AG09309 (cell line): Measurements from ENCODE around the gene YWHAG.
A peak's percentile ranks its signal among the peaks of the same experiment; 100 is the strongest.

Experiments used
- DNase-seq: peaks from one replicate; pipeline ENCODE4 v3.0.0-alpha.2; 2010; ENCODE audit warnings: low read depth
- H3K4me3 ChIP-seq: 2 replicates; pipeline ENCODE4 v1.5.1; 2011; ENCODE audit warnings: mild to moderate bottlenecking, low read depth, low read length, moderate library complexity; ENCODE audit not compliant: control insufficient read depth
- TF ChIP-seq, protein P1 (sequence below): IDR thresholded peaks from 2 replicates; pipeline ENCODE4 v1.5.1; 2011; ENCODE audit warnings: mild to moderate bottlenecking, low read depth, low read length, inconsistent platforms; ENCODE audit not compliant: insufficient read depth, control insufficient read depth; ENCODE audit errors: missing control alignments

Gene YWHAG

DNA sequence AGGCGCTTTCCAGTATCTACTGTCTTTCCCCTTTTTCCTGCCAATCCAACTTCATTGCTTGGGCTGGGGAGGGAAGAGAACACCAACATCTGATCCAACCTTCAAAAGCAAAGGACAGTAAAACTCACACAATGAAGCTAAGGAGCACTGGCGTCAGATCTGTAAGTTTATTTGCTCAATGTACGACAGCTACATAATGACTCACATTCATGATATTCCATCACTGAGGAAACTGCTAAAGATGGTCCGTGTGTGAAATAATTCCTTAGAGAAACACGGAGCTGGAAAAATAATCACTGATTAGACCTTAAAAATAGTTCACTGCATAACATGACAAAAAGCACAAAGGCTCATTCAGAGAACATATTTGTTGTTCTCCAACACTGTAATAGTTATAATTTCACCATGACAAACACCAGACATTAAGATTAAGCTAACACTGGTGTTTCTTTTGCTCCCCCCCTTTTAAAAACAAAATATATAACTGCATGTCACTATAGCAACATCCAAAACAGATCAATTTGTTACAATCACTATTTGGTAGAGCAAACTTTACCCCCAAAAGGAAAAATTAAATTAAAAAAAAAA lies 32.1 kb downstream of the YWHAG start:
- no peak for DNase-seq
- TF ChIP-seq, protein P1, sequence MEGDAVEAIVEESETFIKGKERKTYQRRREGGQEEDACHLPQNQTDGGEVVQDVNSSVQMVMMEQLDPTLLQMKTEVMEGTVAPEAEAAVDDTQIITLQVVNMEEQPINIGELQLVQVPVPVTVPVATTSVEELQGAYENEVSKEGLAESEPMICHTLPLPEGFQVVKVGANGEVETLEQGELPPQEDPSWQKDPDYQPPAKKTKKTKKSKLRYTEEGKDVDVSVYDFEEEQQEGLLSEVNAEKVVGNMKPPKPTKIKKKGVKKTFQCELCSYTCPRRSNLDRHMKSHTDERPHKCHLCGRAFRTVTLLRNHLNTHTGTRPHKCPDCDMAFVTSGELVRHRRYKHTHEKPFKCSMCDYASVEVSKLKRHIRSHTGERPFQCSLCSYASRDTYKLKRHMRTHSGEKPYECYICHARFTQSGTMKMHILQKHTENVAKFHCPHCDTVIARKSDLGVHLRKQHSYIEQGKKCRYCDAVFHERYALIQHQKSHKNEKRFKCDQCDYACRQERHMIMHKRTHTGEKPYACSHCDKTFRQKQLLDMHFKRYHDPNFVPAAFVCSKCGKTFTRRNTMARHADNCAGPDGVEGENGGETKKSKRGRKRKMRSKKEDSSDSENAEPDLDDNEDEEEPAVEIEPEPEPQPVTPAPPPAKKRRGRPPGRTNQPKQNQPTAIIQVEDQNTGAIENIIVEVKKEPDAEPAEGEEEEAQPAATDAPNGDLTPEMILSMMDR, result no peak
- H3K4me3 ChIP-seq, result no peak overlapping the region

DNA sequence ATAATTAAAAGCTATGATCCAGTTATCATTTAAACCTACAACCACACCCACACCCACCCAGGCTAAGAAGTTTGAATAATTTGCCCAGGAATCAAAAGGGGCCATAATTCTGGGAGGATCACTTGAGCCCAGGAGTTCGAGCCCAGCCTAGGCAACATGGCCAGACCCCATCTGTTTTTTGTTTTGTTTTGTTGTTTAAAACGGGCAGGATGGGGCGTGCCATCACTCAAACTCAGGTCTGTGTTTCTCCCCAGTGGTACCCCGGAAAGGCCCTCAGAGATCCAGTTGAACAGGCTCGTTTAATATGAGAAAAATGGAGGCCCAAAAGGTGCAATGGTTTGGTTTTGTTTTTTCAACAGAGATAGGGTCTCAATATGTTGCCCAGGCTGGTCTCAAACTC lies 33.0 kb downstream of the YWHAG start:
- TF ChIP-seq, protein P1, result no peak
- DNase-seq, result no peak
- H3K4me3 ChIP-seq, result no peak overlapping the region

DNA sequence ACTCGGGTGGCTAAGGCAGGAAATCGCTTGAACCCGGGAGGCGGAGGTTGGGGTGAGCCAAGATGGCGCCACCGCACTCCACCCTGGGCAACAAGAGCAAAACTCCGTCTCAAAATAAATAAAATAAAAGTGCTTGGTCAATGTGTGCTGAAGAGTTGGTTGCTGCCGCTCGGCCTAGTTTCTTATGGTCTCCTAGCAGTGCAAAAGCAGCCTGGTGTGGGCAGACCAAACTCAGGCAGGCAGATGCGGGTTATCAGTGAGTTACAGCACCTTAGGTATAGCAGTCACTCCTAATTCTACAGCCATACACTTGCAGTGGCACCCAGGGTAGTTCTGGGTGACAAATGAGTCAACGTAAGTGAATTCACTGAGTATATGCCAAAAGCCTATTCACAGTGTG lies 33.7 kb downstream of the YWHAG start:
- TF ChIP-seq, protein P1, result no peak
- no peak overlapping the region for H3K4me3 ChIP-seq
- DNase-seq, result no peak

DNA sequence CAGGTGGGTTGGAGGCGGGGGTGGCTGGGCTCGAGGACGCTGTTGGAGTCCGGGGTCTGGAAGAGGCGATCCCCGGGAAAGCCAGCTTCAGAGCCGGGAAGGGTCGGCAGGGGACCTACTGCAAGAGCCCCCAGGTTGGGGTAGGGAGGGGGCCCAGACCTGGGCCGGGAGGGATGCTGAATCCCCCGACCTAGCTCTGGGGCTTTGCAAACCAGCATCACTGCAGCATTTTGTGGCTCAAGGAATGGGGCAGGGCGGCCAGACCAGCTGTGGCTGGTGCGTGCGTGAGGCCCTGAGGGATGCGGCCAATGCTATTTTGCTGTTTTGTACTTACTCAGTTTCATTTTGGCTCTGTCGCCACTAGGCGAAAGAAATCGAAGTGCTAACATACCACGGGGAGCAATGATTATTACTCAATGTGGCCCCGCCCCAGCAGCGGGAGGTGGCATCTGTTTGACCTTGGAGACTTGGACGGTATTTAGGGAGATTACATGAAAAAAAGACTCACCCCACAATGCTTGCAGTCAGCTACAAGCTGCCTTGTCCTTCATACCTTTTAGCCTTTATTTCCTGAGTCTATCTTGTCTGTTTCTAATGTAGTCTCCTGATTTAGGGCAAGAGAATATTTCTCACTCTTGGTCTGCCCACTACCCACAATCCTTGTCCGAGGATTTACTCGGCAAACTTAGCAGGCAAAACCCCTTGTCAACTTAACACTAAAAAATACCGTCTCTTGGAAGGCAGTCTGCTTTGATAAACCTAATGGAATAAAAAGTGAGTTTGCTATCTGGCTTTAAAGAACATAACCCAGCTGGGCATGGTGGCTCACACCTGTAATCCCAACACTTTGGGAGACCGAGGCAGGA lies 40.1 kb downstream of the YWHAG start:
- peak; percentile 73 for DNase-seq
- TF ChIP-seq, protein P1, result peak; percentile 37
- peak overlapping the region; percentile 90 for H3K4me3 ChIP-seq

DNA sequence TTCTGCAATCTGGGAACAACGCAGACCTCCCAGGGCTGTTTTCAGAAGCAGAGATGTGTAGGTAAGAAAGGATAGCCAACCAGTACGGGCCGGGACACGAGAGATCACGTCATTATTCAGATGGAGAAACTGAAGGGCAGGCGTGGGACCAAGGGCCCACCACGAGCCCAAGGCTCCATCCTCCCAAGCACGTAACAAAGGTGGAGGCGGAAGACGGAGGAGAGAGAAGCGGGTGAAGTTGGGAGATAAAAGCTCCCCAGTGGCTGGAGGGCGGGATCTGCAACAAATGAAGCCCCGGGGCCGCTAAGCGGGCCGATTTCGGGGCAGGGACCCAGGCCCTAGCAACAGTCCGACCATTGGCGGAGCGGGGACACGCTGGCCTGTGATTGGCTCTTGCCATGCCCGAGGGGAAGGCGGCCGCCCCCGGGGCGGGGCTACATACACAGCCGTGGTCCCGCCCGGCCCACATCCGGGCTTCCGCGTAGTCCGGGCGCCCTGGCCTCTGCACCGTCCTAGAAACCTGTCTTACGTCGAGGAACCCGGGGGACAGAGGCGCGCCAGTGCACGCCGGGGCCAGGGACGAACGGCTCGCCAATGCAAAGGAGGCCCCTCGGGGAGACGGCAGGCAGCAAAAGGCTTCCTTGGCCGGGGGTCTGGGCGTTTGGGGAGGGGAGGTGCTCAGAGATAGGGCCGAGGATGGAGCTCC lies 40.9 kb downstream of the YWHAG start:
- TF ChIP-seq, protein P1, result no peak
- H3K4me3 ChIP-seq, result peak overlapping the region; percentile 90
- DNase-seq, result peak; percentile 83

DNA sequence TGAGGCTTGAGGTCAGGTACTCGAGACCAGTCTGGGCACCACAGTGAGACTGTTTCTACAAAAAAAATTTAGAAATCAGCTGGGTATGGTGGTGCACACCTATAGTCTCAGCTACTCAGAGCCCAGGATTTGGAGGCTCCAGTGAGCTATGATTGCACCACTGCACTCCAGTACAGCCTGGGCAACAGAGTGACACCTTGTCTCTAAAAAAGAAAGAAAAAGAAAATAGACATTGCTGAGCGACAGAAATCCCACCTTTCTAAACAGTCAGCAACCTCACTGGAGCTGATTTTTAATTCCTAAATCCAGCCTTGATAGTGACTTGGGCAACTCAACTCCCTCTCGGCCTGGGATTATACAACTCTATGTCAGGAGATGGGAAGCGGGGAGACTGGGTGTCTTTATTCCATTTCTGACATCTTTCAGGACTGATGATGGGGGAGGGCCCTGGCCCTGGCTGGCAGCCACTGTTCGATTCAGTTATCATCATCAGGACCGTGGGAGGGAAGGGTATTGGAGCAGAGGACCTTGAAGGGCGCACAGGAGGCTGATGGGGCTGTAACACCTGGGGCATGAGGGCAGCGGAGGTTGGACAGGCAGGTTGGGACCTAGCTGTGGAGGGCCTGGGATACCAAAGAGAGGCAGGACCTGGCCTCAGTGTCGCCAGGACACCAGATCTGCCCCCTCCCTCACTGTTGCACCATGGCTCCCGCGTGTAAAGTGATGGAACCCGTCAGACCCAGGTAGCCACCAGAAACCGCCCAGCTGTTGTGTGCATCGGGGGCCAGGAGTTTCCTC lies 41.6 kb downstream of the YWHAG start:
- DNase-seq, result no peak
- peak overlapping the region; percentile 90 for H3K4me3 ChIP-seq
- TF ChIP-seq, protein P1, result no peak
